HepG2 (cell line): ENCODE measurements around the gene TACC3. TPM values are rescaled to one million over a fixed set of nuclear protein-coding genes. Genes with fewer than 3 reads are reported as not detected.
A peak's percentile ranks its signal among the peaks of the same experiment; 100 is the strongest.

ENCODE experiments used
- FOXK1 ChIP-seq: sonication (generic); formaldehyde crosslinking; IDR thresholded peaks from 2 replicates; pipeline ENCODE4 v1.4.0; 2020; ENCODE audit warnings: low read depth, missing genetic modification reagents, borderline replicate concordance
- HES4 ChIP-seq: sonication (generic); formaldehyde crosslinking; IDR thresholded peaks from 2 replicates; pipeline ENCODE4 v1.9.0; 2021; ENCODE audit warnings: mild to moderate bottlenecking, missing genetic modification reagents, borderline replicate concordance
- HIC2 ChIP-seq: sonication (generic); formaldehyde crosslinking; IDR thresholded peaks from 2 replicates; pipeline ENCODE4 v1.9.0; 2022; ENCODE audit warnings: low read depth, missing genetic modification reagents
- KAT7 ChIP-seq: IDR thresholded peaks from 2 replicates; pipeline ENCODE4 v1.6.1; 2018; ENCODE audit warnings: borderline replicate concordance, missing compliant biosample characterization
- MED1 ChIP-seq: sonication (generic); formaldehyde crosslinking; IDR thresholded peaks from 2 replicates; pipeline ENCODE4 v1.4.0; 2020; ENCODE audit warnings: missing genetic modification reagents
- NFE2L2 ChIP-seq: fragments of 150-350 bp; IDR thresholded peaks from 2 replicates; pipeline ENCODE4 v1.6.1; 2014; ENCODE audit warnings: low read length
- SALL1 ChIP-seq: sonication (generic); formaldehyde crosslinking; IDR thresholded peaks from 2 replicates; pipeline ENCODE4 v1.8.0; 2022; ENCODE audit warnings: mild to moderate bottlenecking, missing genetic modification reagents
- SRY ChIP-seq: sonication (generic); formaldehyde crosslinking; IDR thresholded peaks from 2 replicates; pipeline ENCODE4 v1.8.0; 2022; ENCODE audit warnings: mild to moderate bottlenecking, missing genetic modification reagents
- SSRP1 ChIP-seq: IDR thresholded peaks from 2 replicates; pipeline ENCODE4 v1.6.1; 2016; ENCODE audit warnings: control low read depth
- TFDP2 ChIP-seq: sonication (generic); formaldehyde crosslinking; IDR thresholded peaks from 2 replicates; pipeline ENCODE4 v1.4.0; 2020; ENCODE audit warnings: missing genetic modification reagents
- TIGD3 ChIP-seq: sonication (generic); formaldehyde crosslinking; IDR thresholded peaks from 2 replicates; pipeline ENCODE4 v1.5.1; 2020; ENCODE audit warnings: mild to moderate bottlenecking, missing genetic modification reagents, borderline replicate concordance
- ZFP36 ChIP-seq: fragments of 150-350 bp; IDR thresholded peaks from 2 replicates; pipeline ENCODE4 v1.6.1; 2018; ENCODE audit warnings: borderline replicate concordance, low read length, low read depth; ENCODE audit not compliant: partially characterized antibody
- ZNF343 ChIP-seq: sonication (generic); formaldehyde crosslinking; IDR thresholded peaks from 2 replicates; pipeline ENCODE4 v1.4.0; 2020; ENCODE audit warnings: mild to moderate bottlenecking, missing genetic modification reagents
- ZNF407 ChIP-seq: sonication (generic); formaldehyde crosslinking; IDR thresholded peaks from one replicate; pipeline ENCODE4 v1.5.1; 2020; ENCODE audit warnings: mild to moderate bottlenecking, missing genetic modification reagents; ENCODE audit errors: not compliant biosample characterization
- ZNF839 ChIP-seq: sonication (generic); formaldehyde crosslinking; IDR thresholded peaks from 2 replicates; pipeline ENCODE4 v1.4.0; 2020; ENCODE audit warnings: missing genetic modification reagents, mild to moderate bottlenecking, borderline replicate concordance
- polyA plus RNA-seq, 8 experiments: library from polyadenylated mRNA; depleted of rRNA in 3 of 8; stranded (reverse) in 7 of 8; unstranded in 1 of 8; fragments of >200 nt; fragmentation: Illumina TruSeq in 4 of 8; extraction: Trizol in 4 of 8; gene quantifications; 2 replicates each; pipeline versions ENCODE4 v1.2.1 to v1.2.3, GENCODE V29; 2011 to 2016; ENCODE audit warnings: low read depth in 4 of 8, missing spikeins in 1 of 8, mixed read lengths in 1 of 8; ENCODE audit not compliant: insufficient read depth in 1 of 8
- total RNA-seq, 5 experiments: library from RNA; depleted of rRNA; stranded (reverse); fragments of >200 nt; fragmentation: Illumina TruSeq; extraction: Trizol; gene quantifications; 2 replicates each; pipeline ENCODE4 v1.2.3, GENCODE V29; 2016; ENCODE audit warnings: low read depth in 1 of 5

Gene TACC3
- total and polyA plus RNA-seq, 2 of the 13 experiments (the other 11 are each of a cell fraction or from before 2014, with no cell fraction given), result 20.3 to 21.2 TPM

- no peak for TF ChIP-seq TIGD3 (CRISPR knock-in tag)
- no peak for TF ChIP-seq ZNF839
- peak; percentile 19; the same call in 1 of the 2 replicates for TF ChIP-seq SSRP1 (CRISPR knock-in tag)
- TF ChIP-seq TFDP2 (CRISPR knock-in tag), result 0 out of 2 replicates have a peak, but pooled peaks have one; percentile 27
- TF ChIP-seq MED1 (CRISPR knock-in tag), result peak; percentile 72
- no peak for TF ChIP-seq NFE2L2
- TF ChIP-seq HES4 (CRISPR knock-in tag), result no peak; the same call in 1 of the 2 replicates
- TF ChIP-seq ZNF407 (CRISPR knock-in tag), result peak; percentile 27
- TF ChIP-seq KAT7 (CRISPR knock-in tag), result no peak
- peak; percentile 39; the same call in 1 of the 2 replicates for TF ChIP-seq ZNF343 (CRISPR knock-in tag)
- no peak for TF ChIP-seq ZFP36
- peak; percentile 73; the same call in 1 of the 2 replicates for TF ChIP-seq SALL1 (CRISPR knock-in tag)
- peak; percentile 93 for TF ChIP-seq HIC2 (CRISPR knock-in tag)
- TF ChIP-seq FOXK1, result 0 out of 2 replicates have a peak, but pooled peaks have one; percentile 33
- TF ChIP-seq SRY (CRISPR knock-in tag), result no peak
Observed at GRCh38 chr4:1766106-1767060, 45.1 kb downstream of the TACC3 start (continued).
